Effector CD8-positive, alpha-beta T cell (primary cell): ENCODE data around the gene PIP5K1B.
A peak's percentile ranks its signal among the peaks of the same experiment; 100 is the strongest.
"Not testable (repeated sequence)": the region's sequence is repeated elsewhere in the genome, so short reads cannot be mapped to it uniquely, and the experiment has no call there.

Source experiments
- DNase-seq: peaks from one replicate; lab custom pipeline; 2025; lab: John Stamatoyannopoulos, UW

PIP5K1B gene

DNA sequence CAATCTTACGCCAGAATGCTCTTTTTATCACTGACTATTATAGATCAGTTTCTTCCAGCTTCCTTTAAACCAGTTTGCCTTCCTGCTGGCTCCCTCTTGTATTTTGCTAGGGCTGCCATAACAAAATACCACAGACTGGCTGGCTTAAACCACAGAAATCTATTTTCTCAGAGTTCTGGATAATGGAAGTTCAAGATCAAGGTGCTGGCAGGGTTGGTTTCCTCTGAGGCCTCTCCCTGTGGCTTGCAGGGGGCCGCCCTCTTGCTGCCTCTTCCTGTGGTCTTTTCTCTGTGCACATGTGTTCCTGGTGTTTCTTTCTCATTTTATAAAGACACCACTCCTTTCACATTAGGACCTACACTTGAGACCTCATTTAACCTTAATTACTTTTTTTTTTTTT lies 323.7 kb downstream of the PIP5K1B start:
- no peak for DNase-seq

DNA sequence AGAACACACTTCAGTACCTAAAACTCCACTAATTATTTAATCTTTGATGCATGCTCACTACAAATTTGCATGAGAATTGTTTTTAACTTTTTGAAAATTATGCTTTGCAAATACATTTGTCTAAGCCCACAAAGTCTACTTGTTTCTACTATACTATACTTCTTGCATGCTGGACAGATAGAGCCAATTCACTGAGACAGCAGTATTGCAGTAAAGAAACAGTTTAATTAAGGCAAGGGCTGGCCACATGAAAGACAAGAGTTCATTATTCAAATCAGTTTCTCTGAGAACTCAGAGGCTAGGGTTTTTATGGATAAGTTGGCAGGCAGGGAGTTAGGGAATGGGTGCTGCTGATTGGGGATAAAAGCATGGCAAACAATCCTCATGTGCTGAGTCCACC lies 324.5 kb downstream of the PIP5K1B start:
- no peak for DNase-seq

DNA sequence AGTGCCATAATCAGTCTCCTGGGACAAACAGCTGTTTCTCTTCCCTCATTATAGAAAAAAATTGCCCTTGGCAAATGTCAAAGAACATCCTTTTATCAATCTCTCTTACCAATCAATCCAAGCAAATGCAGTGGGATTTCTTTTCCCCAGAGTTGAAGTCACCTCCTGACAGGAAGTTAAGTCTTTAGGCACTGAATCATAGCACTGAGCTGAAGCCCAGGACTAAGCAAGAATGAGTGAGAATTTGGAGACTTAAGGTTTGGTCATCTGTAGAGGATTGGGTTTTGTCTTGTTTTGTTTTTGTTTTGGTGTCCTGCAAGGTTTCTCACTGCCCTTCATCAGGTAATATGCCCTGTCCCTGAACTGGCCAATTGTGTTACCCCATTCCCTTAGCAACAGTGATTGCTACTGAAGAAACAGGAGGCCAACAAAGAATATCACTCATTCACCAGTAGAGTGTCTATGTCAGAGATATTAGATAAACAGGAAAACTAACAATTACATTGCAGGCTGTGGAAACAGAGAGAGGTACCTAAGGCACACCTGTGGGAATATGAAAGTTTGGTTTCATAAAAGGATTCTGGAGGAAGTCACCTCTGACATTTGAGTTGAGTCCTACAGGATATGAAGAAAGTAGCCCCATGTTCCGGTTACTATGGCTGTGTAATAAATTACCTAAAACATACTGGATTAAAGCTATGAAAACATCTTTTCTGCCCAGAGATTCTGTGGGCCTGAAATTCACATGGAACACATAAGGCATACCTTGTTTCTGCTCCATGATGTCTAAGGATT lies 326.0 kb downstream of the PIP5K1B start:
- no peak for DNase-seq

DNA sequence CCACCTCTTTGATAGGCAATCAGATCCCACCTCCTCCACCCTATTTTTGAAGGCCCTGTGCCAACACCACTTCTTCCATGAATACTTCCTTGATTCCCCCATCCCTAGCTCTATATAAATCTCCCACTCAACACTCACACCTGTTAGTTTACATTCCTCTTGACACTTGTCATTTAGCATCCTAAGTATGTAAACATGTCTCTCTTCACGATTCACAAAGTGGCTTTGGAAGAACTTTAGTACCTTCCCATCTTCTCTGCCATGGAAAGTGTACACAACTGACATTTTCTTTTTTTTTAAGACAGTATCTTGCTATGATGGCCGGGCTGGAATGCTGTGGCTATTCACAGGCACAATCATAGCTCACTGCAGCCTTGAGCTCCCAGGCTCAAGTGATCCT lies 329.0 kb downstream of the PIP5K1B start:
- no peak for DNase-seq

DNA sequence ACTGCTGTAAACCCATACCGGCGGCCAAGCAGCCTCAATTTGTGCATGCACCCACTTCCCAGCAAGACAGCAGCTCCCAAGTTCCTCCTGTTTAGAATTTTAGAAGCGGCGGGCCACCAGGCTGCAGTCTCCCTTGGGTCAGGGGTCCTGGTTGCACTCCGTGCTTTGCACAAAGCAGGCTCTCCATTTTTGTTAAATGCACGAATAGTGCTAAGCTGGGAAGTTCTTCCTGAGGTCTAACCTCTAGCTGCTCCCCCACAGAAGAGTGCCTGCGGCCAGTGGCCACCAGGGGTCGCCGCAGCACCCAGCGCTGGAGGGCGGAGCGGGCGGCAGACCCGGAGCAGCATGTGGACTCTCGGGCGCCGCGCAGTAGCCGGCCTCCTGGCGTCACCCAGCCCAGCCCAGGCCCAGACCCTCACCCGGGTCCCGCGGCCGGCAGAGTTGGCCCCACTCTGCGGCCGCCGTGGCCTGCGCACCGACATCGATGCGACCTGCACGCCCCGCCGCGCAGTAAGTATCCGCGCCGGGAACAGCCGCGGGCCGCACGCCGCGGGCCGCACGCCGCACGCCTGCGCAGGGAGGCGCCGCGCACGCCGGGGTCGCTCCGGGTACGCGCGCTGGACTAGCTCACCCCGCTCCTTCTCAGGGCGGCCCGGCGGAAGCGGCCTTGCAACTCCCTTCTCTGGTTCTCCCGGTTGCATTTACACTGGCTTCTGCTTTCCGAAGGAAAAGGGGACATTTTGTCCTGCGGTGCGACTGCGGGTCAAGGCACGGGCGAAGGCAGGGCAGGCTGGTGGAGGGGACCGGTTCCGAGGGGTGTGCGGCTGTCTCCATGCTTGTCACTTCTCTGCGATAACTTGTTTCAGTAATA lies 330.6 kb downstream of the PIP5K1B start, which contains the start of gene FXN:
FXN (plus strand) TSS at position 315 of the 871 bp plus-strand sequence; CDS start at position 346, 31 bp downstream.
- peak; percentile 66 for DNase-seq

DNA sequence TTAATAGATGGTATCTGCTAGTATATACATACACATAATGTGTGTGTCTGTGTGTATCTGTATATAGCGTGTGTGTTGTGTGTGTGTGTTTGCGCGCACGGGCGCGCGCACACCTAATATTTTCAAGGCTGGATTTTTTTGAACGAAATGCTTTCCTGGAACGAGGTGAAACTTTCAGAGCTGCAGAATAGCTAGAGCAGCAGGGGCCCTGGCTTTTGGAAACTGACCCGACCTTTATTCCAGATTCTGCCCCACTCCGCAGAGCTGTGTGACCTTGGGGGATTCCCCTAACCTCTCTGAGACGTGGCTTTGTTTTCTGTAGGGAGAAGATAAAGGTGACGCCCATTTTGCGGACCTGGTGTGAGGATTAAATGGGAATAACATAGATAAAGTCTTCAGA lies 331.3 kb downstream of the PIP5K1B start:
- DNase-seq, result no peak

DNA sequence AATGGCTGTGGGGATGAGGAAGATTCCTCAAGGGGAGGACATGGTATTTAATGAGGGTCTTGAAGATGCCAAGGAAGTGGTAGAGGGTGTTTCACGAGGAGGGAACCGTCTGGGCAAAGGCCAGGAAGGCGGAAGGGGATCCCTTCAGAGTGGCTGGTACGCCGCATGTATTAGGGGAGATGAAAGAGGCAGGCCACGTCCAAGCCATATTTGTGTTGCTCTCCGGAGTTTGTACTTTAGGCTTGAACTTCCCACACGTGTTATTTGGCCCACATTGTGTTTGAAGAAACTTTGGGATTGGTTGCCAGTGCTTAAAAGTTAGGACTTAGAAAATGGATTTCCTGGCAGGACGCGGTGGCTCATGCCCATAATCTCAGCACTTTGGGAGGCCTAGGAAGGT lies 331.8 kb downstream of the PIP5K1B start:
- no peak for DNase-seq

DNA sequence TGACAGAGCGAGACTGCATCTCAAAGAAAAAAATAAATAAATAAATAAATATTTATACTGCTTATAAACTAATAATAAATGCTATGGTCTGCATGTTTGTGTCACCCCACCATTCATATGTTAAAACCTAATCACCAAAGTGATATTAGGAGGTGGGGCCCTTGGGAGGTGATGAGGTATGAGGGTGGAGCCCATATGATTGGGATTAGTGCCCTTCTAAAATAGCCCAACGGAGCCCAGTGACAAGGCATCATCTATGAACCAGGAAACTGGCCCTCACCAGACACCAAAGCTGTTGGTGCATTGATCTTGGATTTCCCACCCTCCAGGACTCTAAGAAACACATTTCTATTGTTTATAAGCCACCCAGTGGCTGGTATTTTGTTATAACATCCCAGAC lies 335.6 kb downstream of the PIP5K1B start:
- DNase-seq, result no peak

DNA sequence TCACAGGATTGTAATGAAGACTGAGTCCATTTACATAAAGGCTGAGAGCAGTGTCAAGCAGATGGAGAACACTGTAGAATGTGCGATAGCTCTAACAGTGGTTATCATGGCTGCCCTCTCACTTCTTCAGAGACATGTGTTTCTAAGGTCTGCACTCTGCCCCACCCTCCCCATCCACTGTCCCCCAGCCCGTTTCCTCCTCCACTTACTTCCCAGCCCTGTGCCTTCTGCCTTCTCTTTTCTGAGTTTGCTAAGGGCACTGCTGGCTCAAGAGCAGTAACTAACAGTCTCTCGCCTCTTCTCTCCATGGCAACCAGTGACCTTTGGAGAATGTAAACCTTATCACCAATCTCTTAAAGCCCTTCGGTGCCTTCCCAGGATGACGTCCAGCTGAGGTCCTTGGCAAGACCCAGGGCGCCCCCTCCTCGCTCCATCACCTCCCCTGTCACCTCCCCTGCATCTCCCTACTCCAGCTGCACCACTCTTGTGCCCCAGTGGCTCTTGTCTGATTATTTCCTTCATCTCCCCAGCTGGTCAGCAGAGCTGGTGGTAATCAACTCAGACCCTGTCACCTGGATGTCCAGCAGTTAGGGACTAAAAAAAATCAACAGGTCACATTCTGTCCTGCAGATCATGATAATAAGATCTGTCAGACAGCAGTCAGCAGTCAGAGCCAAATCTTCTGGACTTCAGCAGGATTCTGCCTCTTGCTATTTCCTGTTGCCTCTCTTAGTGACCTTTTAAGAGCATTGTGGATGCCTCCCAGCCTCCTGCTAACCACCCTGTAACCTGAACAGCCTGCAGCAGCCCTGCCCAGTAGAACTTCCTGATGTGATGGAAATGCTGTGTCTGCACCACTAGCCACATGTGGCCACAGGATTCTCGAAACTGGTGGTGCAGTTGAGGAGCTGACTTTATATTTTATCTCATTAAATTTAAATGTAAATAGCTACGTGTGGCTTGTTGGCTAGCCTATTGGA lies 339.5 kb downstream of the PIP5K1B start:
- no peak for DNase-seq

DNA sequence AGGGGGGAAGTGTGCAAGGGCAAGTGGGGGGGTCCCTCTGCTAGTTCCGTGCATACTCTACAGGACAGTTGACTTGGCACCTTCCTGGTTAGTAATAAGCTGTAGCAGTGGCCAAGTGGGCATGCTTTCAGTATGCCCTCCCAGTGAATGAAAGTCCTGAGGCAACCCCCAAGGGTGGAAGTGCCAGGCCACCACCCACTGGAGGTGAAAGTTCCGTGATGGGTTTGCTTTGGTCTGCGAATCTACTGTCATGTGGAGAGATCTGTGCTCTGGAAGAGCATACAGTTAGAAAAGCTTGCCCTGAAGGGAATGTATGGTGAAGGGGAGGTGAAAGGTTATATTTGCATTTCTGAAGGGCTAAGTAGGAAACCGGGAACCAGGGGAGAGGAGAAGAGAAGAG lies 340.8 kb downstream of the PIP5K1B start:
- DNase-seq, result no peak

DNA sequence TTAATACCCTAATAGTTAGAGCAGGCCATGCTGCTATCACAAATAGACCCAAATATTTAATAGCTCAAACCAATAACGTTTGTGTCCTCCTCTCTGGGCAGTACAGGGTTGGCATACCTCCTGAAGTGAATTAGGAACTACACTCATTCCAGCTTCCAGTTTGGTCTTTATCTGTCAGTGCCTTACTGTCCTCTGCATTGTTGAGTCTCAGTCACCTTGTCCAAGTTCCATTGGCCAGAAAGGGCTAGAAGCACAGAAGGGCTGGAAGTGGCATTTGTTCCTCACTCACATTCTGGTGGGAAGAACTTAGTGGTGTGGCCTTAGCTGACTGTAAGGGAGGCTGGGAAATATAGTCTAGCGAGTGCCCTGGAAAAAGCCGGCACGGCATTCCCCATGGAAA lies 341.7 kb downstream of the PIP5K1B start:
- DNase-seq, result no peak

DNA sequence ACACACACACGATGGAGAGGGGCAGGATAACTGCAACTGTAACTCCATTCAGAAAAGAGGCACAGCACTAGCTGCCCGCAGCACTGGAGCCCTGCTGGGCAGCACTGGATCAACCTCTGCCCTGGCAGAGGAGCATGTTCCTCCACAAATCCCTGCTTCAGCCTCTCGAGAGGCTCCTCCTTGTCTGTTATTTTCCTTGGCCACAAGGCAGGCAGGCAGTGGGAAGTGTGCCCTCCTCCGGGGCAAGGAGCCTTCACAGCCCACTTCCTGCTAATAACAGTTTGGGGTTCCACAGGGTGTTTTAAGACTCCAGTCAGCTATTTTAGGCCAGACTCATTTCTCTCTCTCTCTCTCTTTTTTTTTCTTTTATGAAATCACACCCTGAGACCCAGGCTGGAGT lies 342.3 kb downstream of the PIP5K1B start:
- DNase-seq, result no peak

DNA sequence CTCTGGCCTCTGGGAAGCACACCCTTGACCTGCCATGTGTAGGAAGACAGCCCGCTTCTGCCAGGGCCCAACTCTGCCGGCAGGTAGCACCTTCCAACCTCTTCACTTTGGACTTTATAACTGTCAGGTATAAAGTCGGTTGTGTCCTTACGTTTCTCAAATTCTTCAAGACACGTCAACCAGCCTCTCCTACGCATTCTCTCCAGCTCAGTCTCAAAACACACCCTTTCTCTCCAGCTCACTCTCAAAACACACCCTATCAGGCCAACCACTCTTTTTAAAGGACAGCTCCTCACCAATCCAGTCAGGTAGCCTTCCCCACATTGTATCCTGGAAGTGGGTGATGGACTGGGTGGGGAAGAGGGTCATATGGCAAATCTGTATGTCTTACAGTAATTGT lies 344.1 kb downstream of the PIP5K1B start:
- DNase-seq, result no peak

DNA sequence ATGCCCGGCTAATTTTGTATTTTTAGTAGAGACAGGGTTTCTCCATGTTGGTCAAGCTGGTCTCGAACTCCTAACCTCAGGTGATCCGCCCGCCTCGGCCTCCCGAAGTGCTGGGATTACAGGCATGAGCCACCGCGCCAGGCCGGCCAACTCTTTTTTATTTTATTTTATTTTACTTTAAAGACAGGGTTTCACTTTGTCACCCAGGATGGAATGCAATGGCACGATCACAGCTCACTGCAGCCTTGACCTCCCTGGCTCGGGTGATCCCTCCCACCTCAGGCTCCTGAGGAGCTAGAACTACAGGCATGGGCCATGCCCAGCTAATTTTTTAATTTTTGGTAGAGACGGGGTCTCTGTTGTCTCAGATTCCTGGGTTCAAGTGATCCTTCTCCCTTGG lies 345.9 kb downstream of the PIP5K1B start:
- not testable (repeated sequence) for DNase-seq

DNA sequence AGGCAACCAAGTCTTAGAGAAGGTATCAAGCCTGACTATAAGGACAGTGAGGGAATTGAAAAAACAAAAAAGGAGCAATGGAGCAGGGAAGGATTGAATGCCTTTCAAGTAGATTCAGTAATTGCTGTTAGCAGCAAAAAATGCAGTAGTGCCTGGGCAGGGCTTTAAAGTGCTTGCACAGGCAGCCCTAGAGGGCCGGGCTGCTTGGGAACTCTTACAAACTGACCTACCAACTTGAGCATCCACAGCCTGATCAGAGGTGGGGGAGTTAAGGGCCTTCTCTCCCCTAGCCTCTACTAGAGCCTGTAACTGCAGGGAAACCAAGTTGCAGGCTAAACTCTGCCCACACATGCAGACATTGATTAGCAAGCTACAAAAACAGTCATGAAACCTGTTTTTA lies 349.9 kb downstream of the PIP5K1B start:
- no peak for DNase-seq

DNA sequence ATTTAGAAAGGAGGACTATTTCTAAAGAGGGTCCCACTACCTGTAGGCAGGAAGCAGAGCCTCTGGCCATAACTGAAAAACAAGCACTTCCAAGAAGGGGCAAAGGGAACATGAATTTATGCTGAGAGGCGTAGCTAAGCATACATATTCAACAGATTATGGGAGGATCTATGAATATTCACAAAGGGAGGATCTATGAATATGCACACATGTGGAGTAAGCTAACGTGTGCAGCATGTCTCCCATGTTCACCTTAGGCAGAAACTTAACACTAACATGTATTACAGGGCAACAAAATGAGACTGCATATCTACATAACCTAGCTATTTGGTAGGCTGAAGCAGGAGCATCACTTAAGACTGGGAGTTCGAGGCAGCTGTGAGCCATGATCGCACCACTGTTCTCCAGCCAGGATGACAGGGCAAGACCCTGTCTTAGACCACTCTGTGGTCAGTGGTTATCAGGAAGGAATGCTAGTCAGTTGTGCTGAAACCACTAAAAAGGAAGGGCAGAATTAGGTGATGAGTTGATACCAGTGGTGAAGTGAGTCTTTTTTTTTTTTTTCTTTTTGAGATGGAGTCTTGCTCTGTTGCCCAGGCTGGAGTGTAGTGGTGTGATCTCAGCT lies 351.3 kb downstream of the PIP5K1B start:
- DNase-seq, result no peak

DNA sequence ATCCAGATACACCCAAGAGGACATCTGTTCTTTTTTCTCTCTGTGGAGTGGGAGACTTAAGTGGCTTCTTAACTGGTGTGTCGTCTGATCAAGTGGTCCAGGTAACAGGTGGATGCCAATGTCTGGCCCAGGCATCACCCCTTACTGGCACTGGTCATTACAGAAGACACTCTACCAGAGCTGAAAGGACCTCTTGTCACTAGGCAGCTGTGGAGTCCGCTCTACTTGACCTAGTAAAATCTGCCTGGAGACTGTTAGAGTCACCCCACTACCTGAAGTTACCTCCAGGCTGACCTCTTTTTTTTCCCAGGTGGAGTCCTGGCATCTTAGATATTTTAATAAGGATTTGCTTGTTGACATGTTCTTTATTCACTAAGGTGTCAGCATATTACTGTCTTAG lies 353.1 kb downstream of the PIP5K1B start:
- no peak for DNase-seq
